GM23248 (cell line): ENCODE data around the gene SEMA3B.

ENCODE experiments used
- EZH2 ChIP-seq: fragments of 200-600 bp; sonication (generic); IDR thresholded peaks from 2 replicates; pipeline ENCODE4 v1.6.1; 2018; ENCODE audit warnings: antibody characterized with exemption, mild to moderate bottlenecking; ENCODE audit not compliant: insufficient read depth, poor library complexity, severe bottlenecking
- EZH2phosphoT487 ChIP-seq: fragments of 200-600 bp; sonication (generic); IDR thresholded peaks from 2 replicates; pipeline ENCODE4 v1.6.1; 2018; ENCODE audit warnings: antibody characterized with exemption, moderate library complexity, mild to moderate bottlenecking, low read depth; ENCODE audit not compliant: insufficient read depth

- TF ChIP-seq EZH2phosphoT487 (no peak), EZH2 (no peak)
Observed at GRCh38 chr3:50227390-50228183, 41.4 kb upstream of the SEMA3B start.
